ENCODE results near the gene ABCA12.

DNA sequence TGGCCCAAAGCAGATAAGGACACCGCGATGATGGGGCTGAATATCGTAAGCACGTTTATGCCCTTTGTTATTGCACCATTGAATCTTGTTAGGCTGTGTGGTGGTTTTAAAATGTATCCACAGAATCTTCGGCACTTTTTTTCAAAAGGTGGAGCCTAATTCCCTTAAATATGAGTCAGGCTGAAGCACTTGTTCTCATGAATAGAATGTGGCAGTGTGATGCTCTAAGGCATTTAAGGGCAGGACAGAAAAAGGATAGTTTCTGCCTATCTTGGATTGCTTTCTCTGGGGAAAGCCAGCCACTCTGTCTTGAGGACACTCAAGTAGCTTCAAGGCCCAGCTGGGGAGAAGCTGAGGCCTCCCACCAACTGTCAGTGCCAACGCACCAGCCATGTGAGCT is 39.6 kb downstream of the ABCA12 start:
- TF ChIP-seq POLR2A (IDR thresholded peaks at IDR 0.05; ENCODE audit: low read length) (no peak), EP300 (IDR thresholded peaks at IDR 0.05) (no peak), TP53 (CRISPR knock-in tag; IDR thresholded peaks at IDR 0.05) (no peak), CEBPB (IDR thresholded peaks at IDR 0.05) (no peak)
- TF ChIP-seq, protein P1, sequence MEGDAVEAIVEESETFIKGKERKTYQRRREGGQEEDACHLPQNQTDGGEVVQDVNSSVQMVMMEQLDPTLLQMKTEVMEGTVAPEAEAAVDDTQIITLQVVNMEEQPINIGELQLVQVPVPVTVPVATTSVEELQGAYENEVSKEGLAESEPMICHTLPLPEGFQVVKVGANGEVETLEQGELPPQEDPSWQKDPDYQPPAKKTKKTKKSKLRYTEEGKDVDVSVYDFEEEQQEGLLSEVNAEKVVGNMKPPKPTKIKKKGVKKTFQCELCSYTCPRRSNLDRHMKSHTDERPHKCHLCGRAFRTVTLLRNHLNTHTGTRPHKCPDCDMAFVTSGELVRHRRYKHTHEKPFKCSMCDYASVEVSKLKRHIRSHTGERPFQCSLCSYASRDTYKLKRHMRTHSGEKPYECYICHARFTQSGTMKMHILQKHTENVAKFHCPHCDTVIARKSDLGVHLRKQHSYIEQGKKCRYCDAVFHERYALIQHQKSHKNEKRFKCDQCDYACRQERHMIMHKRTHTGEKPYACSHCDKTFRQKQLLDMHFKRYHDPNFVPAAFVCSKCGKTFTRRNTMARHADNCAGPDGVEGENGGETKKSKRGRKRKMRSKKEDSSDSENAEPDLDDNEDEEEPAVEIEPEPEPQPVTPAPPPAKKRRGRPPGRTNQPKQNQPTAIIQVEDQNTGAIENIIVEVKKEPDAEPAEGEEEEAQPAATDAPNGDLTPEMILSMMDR (IDR thresholded peaks at IDR 0.05): no peak
- TF ChIP-seq, protein P2, sequence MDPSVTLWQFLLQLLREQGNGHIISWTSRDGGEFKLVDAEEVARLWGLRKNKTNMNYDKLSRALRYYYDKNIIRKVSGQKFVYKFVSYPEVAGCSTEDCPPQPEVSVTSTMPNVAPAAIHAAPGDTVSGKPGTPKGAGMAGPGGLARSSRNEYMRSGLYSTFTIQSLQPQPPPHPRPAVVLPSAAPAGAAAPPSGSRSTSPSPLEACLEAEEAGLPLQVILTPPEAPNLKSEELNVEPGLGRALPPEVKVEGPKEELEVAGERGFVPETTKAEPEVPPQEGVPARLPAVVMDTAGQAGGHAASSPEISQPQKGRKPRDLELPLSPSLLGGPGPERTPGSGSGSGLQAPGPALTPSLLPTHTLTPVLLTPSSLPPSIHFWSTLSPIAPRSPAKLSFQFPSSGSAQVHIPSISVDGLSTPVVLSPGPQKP (IDR thresholded peaks at IDR 0.05; ENCODE audit: low read depth, low read length): no peak
